ENCODE results near the gene ZRANB3.

Gene ZRANB3

DNA sequence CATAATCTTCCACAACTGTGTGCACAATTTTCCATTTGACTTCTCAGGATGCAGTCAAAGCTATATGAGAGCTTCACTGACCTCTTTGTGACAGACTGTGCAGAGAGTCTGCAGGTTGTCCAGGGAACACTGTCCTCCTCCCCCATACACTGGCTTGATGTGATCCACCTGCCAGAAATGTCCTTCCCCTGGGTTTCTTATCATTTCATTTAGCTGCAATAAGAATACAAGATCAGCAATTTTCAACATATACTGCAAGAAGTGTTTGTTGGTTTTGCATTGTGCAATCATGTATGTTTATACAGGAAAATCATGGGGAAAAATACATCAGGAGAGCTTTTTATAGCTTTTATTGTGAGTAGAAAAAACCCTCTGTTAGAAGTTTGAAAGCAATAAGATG is 328.3 kb downstream of the ZRANB3 start:
- Histone ChIP-seq H3K27me3 (no peaks in the 10 kb centered on the region), H3K36me3 (peaks cover 0 to 20% (median 0%) of the 10 kb centered on the region in 11 experiments; a peak in 5 of 22 replicates), H3K4me2 (no peak overlapping the region), H3K4me1 (peaks cover 0 to 3% (median under 1%) of the 10 kb centered on the region in 10 experiments; a peak in 4 of 20 replicates), H4K20me1 (no peaks in the 10 kb centered on the region), H3K9ac (no peak overlapping the region), H3K27ac (no peak overlapping the region), H3K4me3 (no peak overlapping the region), H3K9me3 (replicated peaks in 1 of 11) (no peaks in the 10 kb centered on the region)
- no peak for TF ChIP-seq Cebpa-rat (IDR thresholded peaks at IDR 0.05)

DNA sequence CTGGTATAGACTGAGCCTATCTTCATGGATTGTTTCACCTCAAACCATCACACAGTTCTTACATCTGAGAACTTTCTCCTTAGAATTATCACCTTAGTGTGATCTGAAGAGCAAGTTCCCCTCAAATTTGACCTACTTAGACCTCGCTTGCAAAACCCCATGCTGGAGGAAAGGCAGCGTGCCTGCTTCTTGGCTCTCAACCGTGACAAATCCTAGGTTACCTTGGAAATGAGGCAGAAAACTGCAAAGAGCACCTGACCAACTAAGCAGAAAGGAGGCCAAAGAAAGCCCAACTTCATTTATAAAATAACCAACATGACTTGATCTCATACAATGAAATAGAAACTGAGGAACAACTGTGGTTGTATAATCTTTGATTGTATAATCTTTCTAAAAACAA is 332.5 kb downstream of the ZRANB3 start:
- Histone ChIP-seq H3K4me2 (no peak overlapping the region), H3K36me3 (peaks cover 0 to 10% (median 0%) of the 10 kb centered on the region in 11 experiments; a peak in 4 of 22 replicates), H3K4me3 (no peak overlapping the region), H3K27me3 (no peaks in the 10 kb centered on the region), H4K20me1 (no peaks in the 10 kb centered on the region), H3K9me3 (replicated peaks in 1 of 11) (peaks cover 0 to 9% (median 0%) of the 10 kb centered on the region in 11 experiments; a peak in 5 of 22 replicates), H3K4me1 (no peaks in the 10 kb centered on the region), H3K9ac (no peak overlapping the region), H3K27ac (no peak overlapping the region)
- no peak for TF ChIP-seq Cebpa-rat (IDR thresholded peaks at IDR 0.05)

DNA sequence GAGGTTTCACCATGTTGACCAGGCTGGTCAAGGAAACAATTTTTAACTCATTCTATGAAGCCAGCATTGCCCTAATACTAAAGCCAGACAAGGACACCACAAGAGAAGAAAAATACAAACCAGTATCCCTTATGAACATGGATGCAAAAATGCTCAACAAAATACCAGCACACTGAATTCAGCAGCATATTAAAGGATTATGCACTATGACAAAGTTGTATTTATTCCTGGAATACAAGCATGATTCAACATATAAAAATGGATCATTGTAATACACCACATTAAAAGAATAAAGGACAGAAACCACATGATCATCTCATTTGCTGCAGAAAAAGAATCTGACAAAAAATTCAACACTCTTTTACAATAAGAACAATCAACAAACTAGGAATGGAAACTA is 340.2 kb downstream of the ZRANB3 start:
- Histone ChIP-seq H3K9me3 (replicated peaks in 1 of 11) (peaks cover 38 to 60% (median 46%) of the 10 kb centered on the region in 11 experiments), H4K20me1 (no peaks in the 10 kb centered on the region)

DNA sequence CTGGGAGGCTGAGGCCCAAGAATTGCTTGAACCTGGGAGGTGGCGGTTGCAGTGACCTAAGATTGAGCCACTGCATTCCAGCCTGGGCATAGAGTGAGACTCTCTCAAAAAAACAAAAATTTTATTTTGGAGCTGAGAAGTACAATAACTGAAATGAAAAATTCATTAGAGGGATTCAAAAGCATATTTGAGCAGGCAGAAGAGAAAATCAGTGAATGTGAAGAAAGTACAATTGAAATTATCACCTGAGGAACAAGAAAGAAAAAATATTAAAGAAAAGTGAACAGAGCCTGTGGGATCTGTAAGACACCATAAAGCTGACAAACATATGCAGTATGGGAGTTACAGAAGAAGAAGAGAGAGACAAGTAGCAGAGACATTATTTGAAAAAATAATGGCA is 341.9 kb downstream of the ZRANB3 start:
- Histone ChIP-seq H3K9me3 (replicated peaks in 1 of 11) (peaks cover 36 to 58% (median 46%) of the 10 kb centered on the region in 11 experiments), H3K36me3 (peaks cover 0 to 6% (median 0%) of the 10 kb centered on the region in 11 experiments; a peak in 3 of 22 replicates), H3K4me3 (no peak overlapping the region), H4K20me1 (no peaks in the 10 kb centered on the region), H3K27me3 (no peaks in the 10 kb centered on the region), H3K9ac (no peak overlapping the region), H3K4me2 (no peak overlapping the region), H3K4me1 (no peaks in the 10 kb centered on the region), H3K27ac (no peak overlapping the region)
- TF ChIP-seq Cebpa-rat (IDR thresholded peaks at IDR 0.05), result no peak

More for the DNA sequence above, 340.2 kb downstream of the ZRANB3 start:
- no peaks in the 10 kb centered on the region for H3K4me1 ChIP-seq
- no peak overlapping the region for H3K9ac ChIP-seq
- H3K36me3 ChIP-seq, result peaks cover 0 to 6% (median 0%) of the 10 kb centered on the region in 11 experiments; a peak in 2 of 22 replicates
- TF ChIP-seq Cebpa-rat (IDR thresholded peaks at IDR 0.05), result no peak
- no peak overlapping the region for H3K27ac ChIP-seq
- H3K4me3 ChIP-seq, result no peak overlapping the region
- no peak overlapping the region for H3K4me2 ChIP-seq
- no peaks in the 10 kb centered on the region for H3K27me3 ChIP-seq

DNA sequence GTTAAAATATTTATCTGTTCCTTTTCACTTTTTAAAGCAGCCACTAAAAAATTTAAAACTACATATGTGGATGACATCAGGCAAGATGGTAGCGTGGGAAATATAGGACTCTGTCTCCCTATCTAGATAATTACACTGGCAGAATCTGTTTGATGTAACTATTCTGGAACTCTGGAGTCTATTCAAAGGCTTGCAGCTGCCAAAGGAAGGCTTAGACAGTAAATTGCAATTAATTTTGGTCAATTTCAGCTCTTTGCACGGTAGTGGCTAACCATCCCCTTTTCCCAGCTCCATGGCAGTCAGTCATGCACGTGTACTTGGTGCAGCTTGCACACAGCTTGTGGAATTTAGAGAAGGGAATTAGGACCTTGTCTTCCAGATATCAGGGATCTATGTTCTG is 343.7 kb downstream of the ZRANB3 start:
- no peak overlapping the region for H3K4me2 ChIP-seq

DNA sequence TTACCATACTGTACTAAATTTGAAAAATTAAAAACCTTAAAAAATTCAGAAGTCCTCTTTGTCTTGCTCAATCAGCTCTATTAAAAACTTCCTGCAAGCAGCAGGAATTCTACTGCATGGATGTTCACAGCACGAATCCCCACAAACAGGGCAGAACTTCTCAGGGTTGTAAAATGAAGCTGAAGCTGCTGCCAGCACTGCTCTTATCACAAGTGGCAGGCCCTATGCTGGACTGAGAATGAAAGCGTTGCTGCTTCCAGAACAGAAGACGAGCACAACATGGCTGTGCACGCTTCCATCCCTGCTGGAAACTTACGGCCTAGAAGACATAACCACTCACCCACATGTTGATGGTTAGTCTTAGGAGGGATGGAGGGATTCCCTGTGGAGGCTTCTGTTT is 345.0 kb downstream of the ZRANB3 start:
- TF ChIP-seq Cebpa-rat (IDR thresholded peaks at IDR 0.05), result no peak
- H3K27ac ChIP-seq, result no peak overlapping the region
- no peaks in the 10 kb centered on the region for H3K4me1 ChIP-seq
- no peak overlapping the region for H3K4me2 ChIP-seq
- H3K9ac ChIP-seq, result no peak overlapping the region
- peaks cover 28 to 36% (median 33%) of the 10 kb centered on the region in 11 experiments for H3K9me3 ChIP-seq (replicated peaks in 1 of 11)
- H4K20me1 ChIP-seq, result no peaks in the 10 kb centered on the region
- no peak overlapping the region for H3K4me3 ChIP-seq
- H3K27me3 ChIP-seq, result no peaks in the 10 kb centered on the region
- H3K36me3 ChIP-seq, result peaks cover 0 to 6% (median 0%) of the 10 kb centered on the region in 11 experiments; a peak in 3 of 22 replicates

More for the DNA sequence above, 343.7 kb downstream of the ZRANB3 start:
- no peak overlapping the region for H3K9ac ChIP-seq
- no peak for TF ChIP-seq Cebpa-rat (IDR thresholded peaks at IDR 0.05)
- H3K36me3 ChIP-seq, result peaks cover 0 to 6% (median 0%) of the 10 kb centered on the region in 11 experiments; a peak in 3 of 22 replicates
- H3K27me3 ChIP-seq, result no peaks in the 10 kb centered on the region
- peaks cover 35 to 46% (median 42%) of the 10 kb centered on the region in 11 experiments for H3K9me3 ChIP-seq (replicated peaks in 1 of 11)
- H3K4me1 ChIP-seq, result no peaks in the 10 kb centered on the region
- no peak overlapping the region for H3K27ac ChIP-seq
- no peaks in the 10 kb centered on the region for H4K20me1 ChIP-seq
- no peak overlapping the region for H3K4me3 ChIP-seq

DNA sequence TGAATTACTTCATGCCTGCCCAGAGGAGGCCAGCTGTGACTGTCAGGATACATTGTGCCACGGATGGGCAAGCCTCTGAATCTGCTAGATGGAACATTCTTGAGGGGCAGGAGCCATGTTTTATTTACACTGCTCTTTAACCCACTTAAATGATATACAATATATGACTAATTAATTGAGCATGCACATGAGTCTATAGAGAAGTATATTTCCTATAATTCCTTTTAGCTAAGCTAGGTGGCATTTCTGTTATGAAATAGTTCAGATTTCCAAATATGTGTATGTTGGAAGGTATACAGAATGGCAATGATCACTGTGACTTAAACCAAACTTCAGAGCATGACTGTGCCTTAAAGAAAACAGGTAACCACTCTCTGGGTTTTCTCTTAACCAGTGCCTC is 347.2 kb downstream of the ZRANB3 start:
- Histone ChIP-seq H3K9me3 (replicated peaks in 1 of 11) (peaks cover 9 to 14% (median 13%) of the 10 kb centered on the region in 11 experiments; a peak in 17 of 22 replicates), H3K27ac (no peak overlapping the region), H3K4me2 (no peak overlapping the region), H3K36me3 (no peaks in the 10 kb centered on the region; a peak in 1 of 22 replicates), H3K27me3 (no peaks in the 10 kb centered on the region), H4K20me1 (no peaks in the 10 kb centered on the region), H3K4me1 (no peaks in the 10 kb centered on the region), H3K9ac (no peak overlapping the region), H3K4me3 (no peak overlapping the region)
- TF ChIP-seq Cebpa-rat (IDR thresholded peaks at IDR 0.05), result no peak

DNA sequence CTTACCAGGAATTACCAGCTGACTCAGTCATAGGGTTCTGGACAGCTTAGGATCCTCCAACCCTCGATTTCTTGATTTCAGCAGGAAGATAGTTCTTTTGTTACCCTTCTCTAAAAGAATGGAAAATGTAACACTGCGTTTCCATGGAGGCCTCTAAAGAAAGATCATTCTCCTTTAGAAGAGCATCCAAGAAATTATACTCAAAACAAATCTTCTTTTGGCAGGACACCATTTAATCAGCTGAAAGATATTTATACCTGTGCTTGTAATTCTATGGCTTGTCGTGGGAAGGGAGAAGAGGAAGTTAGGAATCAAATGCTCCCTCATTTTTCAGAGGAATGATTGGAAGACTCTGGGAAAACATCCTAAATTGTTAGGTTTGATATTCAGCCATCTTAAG is 348.4 kb downstream of the ZRANB3 start:
- H4K20me1 ChIP-seq, result no peaks in the 10 kb centered on the region
- no peak overlapping the region for H3K27ac ChIP-seq
- no peak overlapping the region for H3K9ac ChIP-seq
- no peak for TF ChIP-seq Cebpa-rat (IDR thresholded peaks at IDR 0.05)
- H3K4me1 ChIP-seq, result no peaks in the 10 kb centered on the region
- peaks cover 0 to 5% (median under 1%) of the 10 kb centered on the region in 11 experiments; a peak in 3 of 22 replicates for H3K36me3 ChIP-seq
- no peak overlapping the region for H3K4me2 ChIP-seq
- H3K9me3 ChIP-seq (replicated peaks in 1 of 11), result peaks cover 3 to 6% (median 4%) of the 10 kb centered on the region in 11 experiments; a peak in 16 of 22 replicates
- no peaks in the 10 kb centered on the region for H3K27me3 ChIP-seq
- no peak overlapping the region for H3K4me3 ChIP-seq

DNA sequence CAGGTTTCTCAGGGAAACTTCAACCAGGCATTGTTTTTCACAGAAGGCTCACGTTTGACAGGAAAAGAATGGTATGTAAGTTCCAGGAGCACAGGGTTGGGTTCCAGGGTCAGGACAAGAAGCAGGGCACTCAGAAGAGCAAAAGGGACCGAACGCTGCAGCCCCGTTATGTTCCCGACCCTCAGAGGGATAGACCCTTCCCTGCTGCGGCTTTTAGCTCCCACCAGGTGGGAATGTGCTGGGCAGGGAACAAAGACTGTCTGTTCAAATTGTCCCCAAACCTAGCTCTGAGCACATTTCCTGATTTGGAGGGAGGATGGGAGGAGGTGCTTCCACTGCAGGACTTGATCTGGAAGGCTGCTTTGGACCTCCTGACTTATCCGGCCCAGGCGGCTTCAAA is 348.8 kb downstream of the ZRANB3 start:
- Histone ChIP-seq H3K9me3 (replicated peaks in 1 of 11) (peaks cover 2 to 6% (median 5%) of the 10 kb centered on the region in 11 experiments; a peak in 19 of 22 replicates), H3K27ac (no peak overlapping the region), H3K9ac (no peak overlapping the region), H3K4me2 (no peak overlapping the region), H3K4me3 (no peak overlapping the region), H3K27me3 (no peaks in the 10 kb centered on the region), H3K36me3 (peaks cover 2 to 8% (median 5%) of the 10 kb centered on the region in 11 experiments; a peak in 13 of 22 replicates), H4K20me1 (no peaks in the 10 kb centered on the region), H3K4me1 (no peaks in the 10 kb centered on the region)
- no peak for TF ChIP-seq Cebpa-rat (IDR thresholded peaks at IDR 0.05)

DNA sequence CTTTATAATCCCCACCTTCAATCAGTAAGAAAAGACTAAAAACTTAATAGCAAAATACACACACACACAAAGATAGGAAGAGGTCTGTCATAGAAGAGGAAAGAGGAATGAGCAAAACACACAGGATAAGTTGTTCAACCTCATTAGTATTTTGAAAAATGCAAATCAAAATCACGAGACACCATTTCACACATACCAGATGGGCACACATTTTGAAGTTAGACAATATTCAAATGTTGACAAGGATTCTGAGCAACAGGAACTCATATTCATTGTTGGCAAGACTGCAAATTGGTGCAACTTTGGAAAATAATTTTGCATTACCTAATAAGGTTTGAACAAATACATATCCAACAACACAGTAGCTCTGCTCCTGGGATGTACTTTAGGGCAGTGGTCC is 351.3 kb downstream of the ZRANB3 start:
- Histone ChIP-seq H3K27me3 (no peaks in the 10 kb centered on the region), H3K27ac (no peak overlapping the region), H3K9ac (no peak overlapping the region), H4K20me1 (no peaks in the 10 kb centered on the region), H3K4me3 (no peak overlapping the region), H3K36me3 (peaks cover 26 to 33% (median 29%) of the 10 kb centered on the region in 11 experiments), H3K4me1 (no peaks in the 10 kb centered on the region), H3K9me3 (replicated peaks in 1 of 11) (peaks cover 26 to 29% (median 28%) of the 10 kb centered on the region in 11 experiments), H3K4me2 (no peak overlapping the region)
- no peak for TF ChIP-seq Cebpa-rat (IDR thresholded peaks at IDR 0.05)
